TTC549 (cell line): ENCODE data around the gene PLA2R1.

Source experiments
- FAIRE-seq: peaks from 2 replicates; lab custom pipeline; 2012; peaks lifted over from hg19 to GRCh38; lab: Jason Lieb, UNC

Gene PLA2R1

GRCh38 chr2:160029270-160029628 lies 33.2 kb downstream of the PLA2R1 start:
- FAIRE-seq = no peak

GRCh38 chr2:160028431-160029269 lies 33.8 kb downstream of the PLA2R1 start:
- no peak for FAIRE-seq

GRCh38 chr2:160022162-160022561 lies 40.3 kb downstream of the PLA2R1 start:
- FAIRE-seq = peak; percentile 85

- no peak for FAIRE-seq
Observed at GRCh38 chr2:160019374-160020090, 42.9 kb downstream of the PLA2R1 start.

GRCh38 chr2:160015746-160016145 lies 46.7 kb downstream of the PLA2R1 start:
- no peak for FAIRE-seq

- no peak for FAIRE-seq
Observed at GRCh38 chr2:160014227-160014626, 48.2 kb downstream of the PLA2R1 start.

GRCh38 chr2:160010361-160011145 lies 51.9 kb downstream of the PLA2R1 start:
- no peak for FAIRE-seq

- no peak for FAIRE-seq
Observed at GRCh38 chr2:160007111-160007510, 55.3 kb downstream of the PLA2R1 start.

- no peak for FAIRE-seq
Observed at GRCh38 chr2:160006475-160006874, 55.9 kb downstream of the PLA2R1 start.

GRCh38 chr2:160005908-160006307 lies 56.5 kb downstream of the PLA2R1 start:
- no peak for FAIRE-seq

- FAIRE-seq = no peak
Observed at GRCh38 chr2:160005476-160005875, 56.9 kb downstream of the PLA2R1 start.

GRCh38 chr2:159998961-159999360 lies 63.5 kb downstream of the PLA2R1 start:
- no peak for FAIRE-seq

GRCh38 chr2:159998243-159998642 lies 64.2 kb downstream of the PLA2R1 start:
- no peak for FAIRE-seq

- FAIRE-seq = no peak
Observed at GRCh38 chr2:159996792-159997546, 65.4 kb downstream of the PLA2R1 start.

- FAIRE-seq = no peak
Observed at GRCh38 chr2:159995038-159995437, 67.4 kb downstream of the PLA2R1 start.

GRCh38 chr2:159989249-159989648 lies 73.2 kb downstream of the PLA2R1 start:
- no peak for FAIRE-seq

GRCh38 chr2:159988412-159988970 lies 73.9 kb downstream of the PLA2R1 start:
- FAIRE-seq = no peak

- no peak for FAIRE-seq
Observed at GRCh38 chr2:159987181-159987580, 75.2 kb downstream of the PLA2R1 start.

- no peak for FAIRE-seq
Observed at GRCh38 chr2:159985656-159986055, 76.8 kb downstream of the PLA2R1 start.

GRCh38 chr2:159984034-159984433 lies 78.4 kb downstream of the PLA2R1 start:
- no peak for FAIRE-seq

GRCh38 chr2:159982842-159983785 lies 79.3 kb downstream of the PLA2R1 start:
- FAIRE-seq = no peak
